NCI-H345 (cell line): Measurements from ENCODE around the gene SHROOM2.

Experiments
- DNase-seq: peaks from one replicate; lab custom pipeline; 2025; lab: John Stamatoyannopoulos, UW

Gene SHROOM2

GRCh38 chrX:9864011-9864410 is 77.8 kb downstream of the SHROOM2 start:
- no peak for DNase-seq

- DNase-seq, result no peak
These were observed 79.7 kb downstream of the SHROOM2 start for GRCh38 chrX:9865804-9866472.

GRCh38 chrX:9866633-9867032 is 80.4 kb downstream of the SHROOM2 start:
- DNase-seq, result no peak

- no peak for DNase-seq
These were observed 81.0 kb downstream of the SHROOM2 start for GRCh38 chrX:9867226-9867625.

- no peak for DNase-seq
These were observed 81.5 kb downstream of the SHROOM2 start for GRCh38 chrX:9867753-9868152.

- no peak for DNase-seq
These were observed 85.6 kb downstream of the SHROOM2 start for GRCh38 chrX:9871701-9872268.

- DNase-seq, result no peak
These were observed 87.1 kb downstream of the SHROOM2 start for GRCh38 chrX:9873360-9873759.

- peak; percentile 21 for DNase-seq
These were observed 87.7 kb downstream of the SHROOM2 start for GRCh38 chrX:9873952-9874351.

GRCh38 chrX:9874483-9874882 is 88.3 kb downstream of the SHROOM2 start:
- DNase-seq, result no peak

GRCh38 chrX:9875801-9876200 is 89.6 kb downstream of the SHROOM2 start:
- DNase-seq, result no peak

- DNase-seq, result no peak
These were observed 90.0 kb downstream of the SHROOM2 start for GRCh38 chrX:9876201-9876600.

- no peak for DNase-seq
These were observed 92.1 kb downstream of the SHROOM2 start for GRCh38 chrX:9878146-9878820.

- DNase-seq, result no peak
These were observed 94.0 kb downstream of the SHROOM2 start for GRCh38 chrX:9880237-9880636.

- DNase-seq, result no peak
These were observed 94.6 kb downstream of the SHROOM2 start for GRCh38 chrX:9880870-9881269.

GRCh38 chrX:9882669-9883446 is 96.6 kb downstream of the SHROOM2 start:
- DNase-seq, result no peak

- DNase-seq, result no peak
These were observed 98.0 kb downstream of the SHROOM2 start for GRCh38 chrX:9884031-9884779.

GRCh38 chrX:9885150-9885549 is 98.9 kb downstream of the SHROOM2 start:
- DNase-seq, result peak; percentile 58

GRCh38 chrX:9887659-9888297 is 101.5 kb downstream of the SHROOM2 start:
- DNase-seq, result no peak

- no peak for DNase-seq
These were observed 102.8 kb downstream of the SHROOM2 start for GRCh38 chrX:9888953-9889470.

- no peak for DNase-seq
These were observed 104.5 kb downstream of the SHROOM2 start for GRCh38 chrX:9890681-9891091.

GRCh38 chrX:9895225-9895912 is 109.1 kb downstream of the SHROOM2 start:
- no peak for DNase-seq
